ENCODE results near the gene ACCS.

Gene ACCS

GRCh38 chr11:44083906-44084305 lies 17.8 kb downstream of the ACCS start:
- no peaks in the 10 kb centered on the region for H3K9me3 ChIP-seq (ENCODE audit: insufficient read depth, low read length)
- no peaks in the 10 kb centered on the region for H3F3A ChIP-seq (ENCODE audit: insufficient read depth)
- H3K4me3 ChIP-seq (ENCODE audit: insufficient read depth, low read length, poor library complexity, severe bottlenecking) = no peak overlapping the region
- H3K27ac ChIP-seq (ENCODE audit: low read depth, low read length) = no peak overlapping the region
- no peak overlapping the region for H3K9ac ChIP-seq (ENCODE audit: low read length)
- H3K9me2 ChIP-seq (replicated peaks; ENCODE audit: insufficient read depth, low read length) = no peaks in the 10 kb centered on the region
- no peak overlapping the region for H2AFZ ChIP-seq (ENCODE audit: low read depth, low read length, severe bottlenecking)
- no peaks in the 10 kb centered on the region for H3K79me2 ChIP-seq (ENCODE audit: insufficient read depth, low read length)
- H3K36me3 ChIP-seq (ENCODE audit: low read length) = no peaks in the 10 kb centered on the region
- no peak overlapping the region for H3K4me2 ChIP-seq (ENCODE audit: low read depth, low read length, poor library complexity, severe bottlenecking)
- TF ChIP-seq CTCF (IDR thresholded peaks at IDR 0.05; ENCODE audit: insufficient read depth, low read length, poor library complexity, severe bottlenecking) = no peak
- TF ChIP-seq EZH2phosphoT487 (conservative IDR thresholded peaks at IDR 0.05; ENCODE audit: low read length) = no peak
- H4K20me1 ChIP-seq (ENCODE audit: low read depth, low read length) = no peaks in the 10 kb centered on the region
- H3K27me3 ChIP-seq (ENCODE audit: low read length) = no peaks in the 10 kb centered on the region

GRCh38 chr11:44085330-44085729 lies 19.3 kb downstream of the ACCS start:
- H3K9ac ChIP-seq (ENCODE audit: low read length) = no peak overlapping the region
- no peaks in the 10 kb centered on the region for H3K27me3 ChIP-seq (ENCODE audit: low read length)
- H2AFZ ChIP-seq (ENCODE audit: low read depth, low read length, severe bottlenecking) = no peak overlapping the region
- TF ChIP-seq EZH2phosphoT487 (conservative IDR thresholded peaks at IDR 0.05; ENCODE audit: low read length) = no peak
- TF ChIP-seq CTCF (IDR thresholded peaks at IDR 0.05; ENCODE audit: insufficient read depth, low read length, poor library complexity, severe bottlenecking) = no peak
- no peaks in the 10 kb centered on the region for H3K9me2 ChIP-seq (replicated peaks; ENCODE audit: insufficient read depth, low read length)
- H3K79me2 ChIP-seq (ENCODE audit: insufficient read depth, low read length) = no peaks in the 10 kb centered on the region
- H4K20me1 ChIP-seq (ENCODE audit: low read depth, low read length) = no peaks in the 10 kb centered on the region
- no peaks in the 10 kb centered on the region for H3K9me3 ChIP-seq (ENCODE audit: insufficient read depth, low read length)
- no peaks in the 10 kb centered on the region for H3F3A ChIP-seq (ENCODE audit: insufficient read depth)
- H3K36me3 ChIP-seq (ENCODE audit: low read length) = no peaks in the 10 kb centered on the region
- H3K4me3 ChIP-seq (ENCODE audit: insufficient read depth, low read length, poor library complexity, severe bottlenecking) = no peak overlapping the region
- H3K4me2 ChIP-seq (ENCODE audit: low read depth, low read length, poor library complexity, severe bottlenecking) = no peak overlapping the region
- H3K27ac ChIP-seq (ENCODE audit: low read depth, low read length) = no peak overlapping the region

GRCh38 chr11:44088377-44088776 lies 22.3 kb downstream of the ACCS start:
- Histone ChIP-seq H3K4me2 (ENCODE audit: low read depth, low read length, poor library complexity, severe bottlenecking) (no peak overlapping the region), H3K9me3 (ENCODE audit: insufficient read depth, low read length) (no peaks in the 10 kb centered on the region), H4K20me1 (ENCODE audit: low read depth, low read length) (no peaks in the 10 kb centered on the region), H3K79me2 (ENCODE audit: insufficient read depth, low read length) (no peaks in the 10 kb centered on the region), H3F3A (ENCODE audit: insufficient read depth) (no peaks in the 10 kb centered on the region), H3K9me2 (replicated peaks; ENCODE audit: insufficient read depth, low read length) (no peaks in the 10 kb centered on the region), H2AFZ (ENCODE audit: low read depth, low read length, severe bottlenecking) (no peak overlapping the region), H3K36me3 (ENCODE audit: low read length) (no peaks in the 10 kb centered on the region), H3K27me3 (ENCODE audit: low read length) (no peaks in the 10 kb centered on the region), H3K9ac (ENCODE audit: low read length) (no peak overlapping the region), H3K27ac (ENCODE audit: low read depth, low read length) (no peak overlapping the region), H3K4me3 (ENCODE audit: insufficient read depth, low read length, poor library complexity, severe bottlenecking) (no peak overlapping the region)
- no peak for TF ChIP-seq CTCF (IDR thresholded peaks at IDR 0.05; ENCODE audit: insufficient read depth, low read length, poor library complexity, severe bottlenecking)
- TF ChIP-seq EZH2phosphoT487 (conservative IDR thresholded peaks at IDR 0.05; ENCODE audit: low read length) = no peak

Measured in SU-DHL-6 (cell line).